Fibroblast of upper back skin (primary cell): ENCODE results near the gene DENND1B.
A peak's percentile ranks its signal among the peaks of the same experiment; 100 is the strongest.

Experiments
- DNase-seq: peaks from one replicate; pipeline ENCODE4 v3.0.0-alpha.2; 2013

The DENND1B gene

GRCh38 chr1:197775282-197776262 lies at the start of gene DENND1B:
DENND1B (minus strand) TSS chr1:197775480; CDS start chr1:197775155, 325 bp downstream.
- DNase-seq, result peak; percentile 78

GRCh38 chr1:197814306-197814705 lies 39.0 kb upstream of the DENND1B start:
- no peak for DNase-seq

DNA sequence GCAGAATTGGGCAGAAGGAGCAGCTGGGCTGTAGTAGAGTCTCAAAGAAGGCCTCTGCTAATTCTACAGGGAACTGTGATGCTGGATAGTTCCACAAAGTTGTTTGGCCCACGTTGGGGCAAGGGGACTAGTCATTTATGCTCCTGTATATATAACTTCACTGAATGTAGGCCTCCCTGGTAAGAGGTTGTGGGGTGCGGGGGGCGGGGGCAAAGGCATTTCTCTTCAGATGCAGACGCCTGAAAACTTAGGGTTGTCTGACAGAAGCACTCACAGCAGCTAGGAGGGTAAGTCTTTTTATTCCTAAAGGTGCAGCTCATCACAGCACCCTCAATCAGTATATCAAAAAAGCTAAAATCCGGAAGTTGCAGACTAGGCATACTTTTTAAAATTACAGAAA lies 38.5 kb upstream of the DENND1B start:
- DNase-seq, result no peak

GRCh38 chr1:197811769-197812168 lies 36.5 kb upstream of the DENND1B start:
- peak; percentile 14 for DNase-seq

GRCh38 chr1:197810812-197811211 lies 35.5 kb upstream of the DENND1B start:
- no peak for DNase-seq

DNA sequence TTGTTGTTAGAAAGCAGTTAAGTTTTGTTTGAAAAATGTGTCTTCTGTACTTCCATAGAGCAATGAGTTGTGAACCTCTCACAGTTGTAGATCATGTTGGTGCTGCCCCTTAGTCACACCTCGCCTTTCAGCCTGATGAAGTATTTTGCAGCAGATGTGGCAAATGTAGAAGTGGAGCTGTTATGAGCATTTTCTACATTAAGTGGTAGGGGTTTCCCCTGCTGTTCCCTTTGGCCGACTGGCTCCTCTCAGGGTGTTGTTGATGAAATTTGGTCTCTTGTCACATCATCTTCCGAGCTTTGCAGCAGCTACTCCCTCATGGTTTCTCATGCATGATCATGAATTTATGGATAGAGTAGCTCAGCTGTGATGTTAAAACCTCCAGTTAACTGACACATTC lies 33.6 kb upstream of the DENND1B start:
- no peak for DNase-seq

- no peak for DNase-seq
Observed at GRCh38 chr1:197807739-197808453, 32.6 kb upstream of the DENND1B start.

GRCh38 chr1:197807216-197807615 lies 31.9 kb upstream of the DENND1B start:
- DNase-seq, result no peak

DNA sequence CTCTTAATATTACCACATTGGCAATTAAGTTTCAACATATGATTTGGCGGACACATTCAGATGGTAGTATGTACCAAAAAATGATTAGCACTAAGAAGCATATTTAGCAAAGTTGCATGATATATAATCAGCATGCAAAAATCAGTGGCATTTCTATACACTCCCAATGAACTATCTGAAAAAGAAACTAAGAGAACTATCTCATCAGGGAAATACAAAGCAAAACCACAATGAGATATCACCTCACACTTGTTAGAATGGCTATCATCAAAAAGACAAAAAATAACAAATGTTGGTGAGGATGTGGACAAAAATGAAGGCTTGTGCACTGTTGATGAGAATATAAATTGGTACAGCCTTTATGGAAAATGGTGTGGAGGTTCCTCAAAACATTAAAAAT lies 31.4 kb upstream of the DENND1B start:
- no peak for DNase-seq

DNA sequence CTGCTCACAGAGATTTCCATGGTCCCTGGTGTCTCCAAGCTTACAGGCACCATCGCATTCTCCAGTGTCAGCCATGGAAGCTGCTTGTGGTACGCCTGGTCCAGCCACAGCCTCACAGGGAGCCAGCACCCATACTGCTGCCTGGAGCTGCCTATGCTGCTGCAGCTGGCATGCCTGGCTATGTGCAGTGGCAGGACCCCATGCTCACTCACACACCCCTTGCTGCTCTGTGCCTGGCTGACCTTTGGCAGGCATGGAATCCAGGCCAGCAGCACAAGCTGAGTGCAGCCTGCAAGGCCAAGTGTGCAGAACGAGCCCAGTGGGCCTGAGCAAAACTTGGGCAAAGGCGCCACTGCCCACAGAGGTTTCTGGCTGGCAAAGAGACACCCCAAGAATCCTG lies 26.4 kb upstream of the DENND1B start:
- no peak for DNase-seq

DNA sequence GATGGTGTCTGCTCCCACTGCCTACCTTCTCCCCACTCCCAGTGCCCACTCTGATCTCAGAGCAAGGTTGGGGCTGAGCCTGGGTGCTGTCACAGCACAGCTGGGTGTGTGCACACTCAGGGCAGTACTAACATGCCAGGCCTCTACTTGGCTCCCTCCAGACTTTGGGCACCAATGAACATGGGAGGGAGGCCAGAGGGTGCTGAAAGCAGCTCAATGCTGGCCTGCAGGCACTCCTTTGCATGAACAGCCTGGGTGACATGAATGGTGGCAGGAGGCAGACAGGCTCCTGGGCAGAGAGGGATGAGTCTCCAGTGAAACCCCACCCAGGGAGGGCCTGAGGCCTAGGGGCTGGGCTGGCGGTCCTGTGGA lies 25.8 kb upstream of the DENND1B start:
- DNase-seq, result no peak

DNA sequence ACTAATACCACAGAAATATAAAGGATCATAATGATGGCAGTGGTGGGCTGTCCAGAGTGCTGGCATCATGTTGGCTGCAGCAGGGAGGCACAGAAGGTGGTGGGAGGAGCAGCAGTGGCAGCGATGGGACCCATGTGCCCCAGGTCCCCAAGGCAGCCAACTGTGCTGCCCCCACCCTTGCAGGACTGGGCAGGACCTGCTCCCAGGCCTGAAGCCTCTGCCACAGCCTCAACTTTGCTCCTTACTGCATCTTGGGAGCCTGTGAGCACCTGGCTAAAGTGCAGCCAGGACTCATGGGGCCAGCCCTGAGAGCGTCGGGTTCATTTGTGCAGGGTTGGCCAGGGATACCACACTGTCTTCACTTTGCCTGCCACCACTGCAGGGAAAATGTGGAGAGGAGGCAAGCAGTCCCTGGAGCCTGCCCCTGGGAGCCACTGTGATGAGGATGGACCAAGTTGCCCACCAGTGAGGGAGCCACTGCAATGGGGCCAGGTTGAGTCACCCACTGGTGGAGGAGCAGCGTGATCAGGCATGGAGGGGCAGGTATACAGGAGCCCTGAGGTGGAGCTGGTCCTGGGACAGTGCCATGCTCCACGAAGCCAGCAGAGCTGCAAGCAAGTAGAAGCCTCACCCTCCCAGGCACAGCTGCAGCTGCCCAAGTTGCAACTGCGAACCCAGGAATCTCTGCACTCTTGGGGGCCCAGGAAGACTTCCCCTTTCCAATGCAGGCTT lies 25.3 kb upstream of the DENND1B start:
- no peak for DNase-seq

DNA sequence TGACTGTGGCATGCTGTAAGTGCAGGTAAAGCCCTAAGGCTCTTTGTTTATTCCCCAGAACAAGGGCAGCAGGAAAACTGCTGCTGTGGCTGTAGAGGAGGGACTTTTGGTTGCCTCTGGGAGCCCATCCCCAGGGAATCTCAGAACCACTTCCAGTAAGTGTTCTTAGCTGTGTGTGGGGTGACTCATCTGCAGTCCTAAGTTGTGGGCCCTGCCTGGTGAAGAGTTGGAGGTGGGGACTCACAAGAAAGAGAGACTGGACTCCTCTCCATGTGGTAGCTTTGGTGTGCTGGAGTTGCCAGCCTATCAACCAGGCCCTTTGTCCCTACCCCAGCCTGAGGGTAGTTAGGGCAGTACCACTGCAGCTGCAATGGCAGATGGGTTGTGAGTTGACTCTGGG lies 24.0 kb upstream of the DENND1B start:
- DNase-seq, result peak; percentile 94

DNA sequence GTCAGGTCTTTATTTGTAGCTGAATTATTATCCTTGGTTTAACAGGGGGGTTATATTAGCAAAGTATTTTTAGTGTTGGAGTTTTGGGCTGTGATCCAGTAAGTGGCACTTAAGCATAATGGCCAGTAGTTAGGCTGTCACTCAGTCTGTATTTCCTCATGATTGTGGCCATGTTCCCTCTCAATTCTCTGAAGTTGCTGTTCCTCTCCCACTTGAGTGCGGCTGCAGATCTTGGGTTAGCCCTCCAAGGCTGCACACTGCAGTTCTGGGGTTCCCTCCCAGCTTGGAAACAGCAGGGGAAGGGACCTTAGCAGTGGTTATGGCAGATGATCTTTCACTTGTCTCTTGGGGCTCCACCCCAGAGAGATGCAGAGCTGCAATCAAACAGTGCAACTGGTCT lies 23.2 kb upstream of the DENND1B start:
- DNase-seq, result no peak

DNA sequence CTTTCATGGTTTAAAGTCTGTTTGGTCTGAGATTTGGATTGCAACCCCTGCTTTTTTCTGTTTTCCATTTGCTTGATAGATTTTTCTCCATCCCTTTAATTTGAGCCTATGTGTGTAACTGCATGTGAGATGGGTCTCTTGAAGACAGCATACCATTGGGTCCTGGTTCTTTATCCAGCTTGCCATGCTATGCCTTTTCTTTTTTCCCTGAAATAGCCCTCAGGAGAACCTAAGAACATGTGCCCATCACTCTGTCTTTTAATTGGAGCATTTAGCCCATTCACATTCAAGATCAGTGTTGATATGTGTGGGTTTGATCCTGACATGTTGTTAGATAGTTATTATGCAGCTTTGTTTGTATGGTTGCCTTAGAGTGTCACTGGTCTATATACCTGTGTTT lies 21.7 kb upstream of the DENND1B start:
- no peak for DNase-seq

DNA sequence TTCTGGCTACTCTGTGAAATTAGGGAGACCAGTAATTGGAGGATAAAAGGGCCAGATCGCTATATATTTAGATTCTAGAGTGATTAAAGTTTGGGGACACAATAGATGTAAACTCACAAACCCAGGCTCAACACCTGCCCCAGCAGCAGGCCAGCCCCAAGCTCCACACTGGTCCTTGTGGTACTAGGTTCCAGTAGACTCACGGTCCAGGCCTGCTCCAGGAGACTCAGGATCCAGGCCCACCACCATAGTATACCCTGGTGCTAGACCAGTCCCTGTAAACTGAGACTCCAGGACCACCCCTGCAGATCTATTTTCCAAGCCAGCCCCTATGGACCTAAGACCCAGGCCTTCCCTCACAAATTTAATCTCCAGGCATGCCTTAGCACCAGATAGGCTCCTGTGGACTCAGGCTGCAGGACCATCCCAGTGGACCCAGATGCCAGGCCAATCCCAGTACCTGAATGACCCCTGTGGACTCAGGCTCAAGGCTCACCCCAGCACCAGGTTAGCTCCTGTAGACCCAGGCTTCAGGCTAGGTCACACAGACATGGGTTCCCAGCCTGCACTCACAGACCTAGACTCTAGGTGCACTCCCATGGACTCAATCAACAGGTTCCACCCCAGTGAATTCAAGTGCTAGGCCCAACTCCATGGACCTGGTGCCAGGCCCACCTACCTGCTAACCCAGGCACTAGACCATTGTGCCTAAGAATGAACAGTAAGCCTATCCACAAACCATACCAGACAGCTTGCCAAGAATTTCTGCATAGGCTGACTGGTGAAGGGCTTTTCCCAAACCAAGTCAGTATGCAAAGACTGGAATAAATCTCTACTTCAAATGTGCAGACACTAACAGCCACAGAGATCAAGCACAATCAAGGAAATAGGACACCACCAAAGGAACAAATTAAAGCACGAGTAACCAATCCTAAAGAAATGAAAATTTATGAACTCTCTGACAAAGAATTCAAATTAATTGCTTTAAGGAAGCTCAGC lies 13.8 kb upstream of the DENND1B start:
- DNase-seq, result no peak

DNA sequence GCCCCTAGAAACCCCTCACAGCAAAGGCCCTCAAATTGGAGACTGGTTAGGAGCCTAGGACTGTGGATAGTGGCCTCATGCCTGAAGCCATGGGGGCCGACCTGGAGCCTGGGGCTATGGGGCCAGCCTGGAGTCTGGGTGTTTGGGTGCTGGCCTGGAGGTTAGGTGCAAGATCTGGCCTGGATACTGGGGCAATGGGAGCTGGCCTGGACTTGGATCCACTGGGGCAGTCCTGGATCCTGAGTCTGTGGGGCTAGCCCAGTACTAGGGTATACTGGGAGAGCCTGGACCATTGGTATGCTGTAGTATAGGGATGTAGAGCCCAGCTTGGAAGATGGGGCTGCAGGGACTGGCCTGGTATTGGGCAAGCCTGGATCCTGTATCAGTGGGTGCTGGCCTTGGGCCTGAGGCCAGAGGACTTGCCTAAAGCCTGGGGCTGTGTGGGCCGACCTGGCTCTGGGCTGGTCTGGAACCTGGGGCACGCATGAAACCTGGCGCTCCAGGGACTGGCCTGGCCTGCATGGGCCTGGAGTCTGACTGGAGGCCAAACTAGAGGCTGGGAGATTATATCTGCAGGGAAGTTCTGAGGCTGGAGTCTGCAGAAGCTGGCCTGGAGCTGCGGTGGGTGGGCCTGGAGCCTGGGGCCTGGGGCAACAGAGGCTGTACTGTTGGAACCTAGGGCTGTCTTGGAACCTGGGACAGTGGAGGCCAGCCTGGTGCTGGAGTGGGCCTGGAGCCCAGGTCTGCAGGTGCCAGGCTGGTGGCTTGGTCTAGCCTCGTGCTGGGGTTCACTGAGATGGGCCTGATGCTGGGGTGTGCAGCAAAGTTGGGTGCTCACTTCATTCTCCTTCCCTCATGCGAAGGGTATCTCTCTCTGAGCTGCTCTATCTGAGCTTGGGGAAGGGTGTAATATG lies 12.6 kb upstream of the DENND1B start:
- no peak for DNase-seq

- peak; percentile 29 for DNase-seq
Observed at GRCh38 chr1:197787056-197787455, 11.8 kb upstream of the DENND1B start.

DNA sequence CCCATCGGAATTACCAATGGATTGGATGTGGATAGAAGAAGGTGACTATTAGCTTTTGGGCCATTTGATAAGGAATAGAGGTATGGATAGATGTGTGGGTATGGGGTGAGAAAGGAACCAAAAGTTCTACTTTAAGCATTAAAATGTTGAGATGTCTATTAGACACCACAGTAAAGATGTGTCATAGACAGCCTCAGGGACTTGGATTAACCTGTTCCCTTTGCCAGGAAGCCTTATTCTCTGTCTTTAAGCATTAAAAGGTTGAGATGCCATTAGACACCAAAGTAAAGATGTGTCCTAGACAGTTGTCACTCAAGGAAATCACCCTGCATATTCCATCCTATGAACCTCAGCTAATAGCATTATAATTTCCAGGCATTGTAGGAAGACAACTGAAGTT lies 11.0 kb upstream of the DENND1B start:
- no peak for DNase-seq

GRCh38 chr1:197783510-197783948 lies 8.2 kb upstream of the DENND1B start:
- peak; percentile 68 for DNase-seq
